PC-3 (cell line): ENCODE results near the gene CREBL2. TPM values are rescaled to one million over a fixed set of nuclear protein-coding genes. Genes with fewer than 3 reads are reported as not detected.

Experiments used
- ATAC-seq: fragments of 200-7000 bp; cut with Tn5 transposase; 2 replicates; pipeline ENCODE4 v1.9.1; 2020; ENCODE audit warnings: mild to moderate bottlenecking, moderate library complexity
- BruUV-seq: library from RNA; stranded (reverse); fragments of 400-500 nt; replicated peaks from 2 replicates; lab custom pipeline; 2021; lab: Mats Ljungman, UMichigan
- CTCF ChIA-PET: fragments of 300-600 bp; sonication (Branson Sonifier 250); formaldehyde crosslinking; loops from one replicate; lab custom pipeline; 2022; ENCODE audit warnings: antibody characterized with exemption; lab: Charles Lee
- POLR2A ChIA-PET: fragments of 300-600 bp; sonication (Branson Sonifier 250); formaldehyde crosslinking; loops from one replicate; lab custom pipeline; 2022; ENCODE audit warnings: antibody characterized with exemption; ENCODE audit not compliant: unreplicated experiment; lab: Charles Lee
- DNase-seq: peaks from one replicate; pipeline ENCODE4 v3.0.0-alpha.2; 2015
- H2AFZ ChIP-seq: fragments of 300-600 bp; sonication (generic); 2 replicates; pipeline ENCODE4 v1.6.0; 2016; ENCODE audit warnings: antibody characterized with exemption, low read length
- H3F3A ChIP-seq: fragments of 300-600 bp; sonication (generic); one replicate; pipeline ENCODE4 v1.6.0; 2017; ENCODE audit warnings: antibody characterized with exemption, low read length, control low read depth, mild to moderate bottlenecking; ENCODE audit not compliant: unreplicated experiment
- H3K27ac ChIP-seq: fragments of 300-600 bp; sonication (generic); 2 replicates; pipeline ENCODE4 v1.5.1; 2016; ENCODE audit warnings: mild to moderate bottlenecking, low read length
- H3K27me3 ChIP-seq: fragments of 300-600 bp; sonication (generic); 2 replicates; pipeline ENCODE4 v1.6.1; 2016; ENCODE audit warnings: low read length, mixed read lengths
- H3K36me3 ChIP-seq: fragments of 300-600 bp; sonication (generic); 2 replicates; pipeline ENCODE4 v1.6.1; 2016; ENCODE audit warnings: low read depth, mixed run types, low read length, mixed read lengths
- H3K4me1 ChIP-seq: fragments of 300-600 bp; sonication (generic); 2 replicates; pipeline ENCODE4 v1.5.1; 2016; ENCODE audit warnings: low read length; ENCODE audit not compliant: insufficient read depth
- H3K4me2 ChIP-seq: fragments of 300-600 bp; sonication (generic); 2 replicates; pipeline ENCODE4 v1.6.0; 2016; ENCODE audit warnings: low read length
- H3K4me3 ChIP-seq: fragments of 300-600 bp; sonication (generic); 2 replicates; pipeline ENCODE4 v1.5.1; 2016; ENCODE audit warnings: mild to moderate bottlenecking, low read length, mixed read lengths
- H3K79me2 ChIP-seq: fragments of 300-600 bp; sonication (generic); 2 replicates; pipeline ENCODE4 v1.6.1; 2017; ENCODE audit warnings: low read length, mixed read lengths
- H3K9ac ChIP-seq: fragments of 300-600 bp; sonication (generic); 2 replicates; pipeline ENCODE4 v1.6.0; 2016; ENCODE audit warnings: mild to moderate bottlenecking, low read length
- H3K9me2 ChIP-seq: fragments of 300-600 bp; sonication (generic); replicated peaks from 2 replicates; pipeline ENCODE4 v1.6.1; 2016; ENCODE audit warnings: mixed run types, low read length, mixed read lengths
- H3K9me3 ChIP-seq: fragments of 300-600 bp; sonication (generic); 2 replicates; pipeline ENCODE4 v1.6.1; 2016; ENCODE audit warnings: low read length, mixed read lengths
- H4K20me1 ChIP-seq: fragments of 300-600 bp; sonication (generic); 2 replicates; pipeline ENCODE4 v1.6.1; 2016; ENCODE audit warnings: low read length, mixed read lengths
- CTCF ChIP-seq: fragments of 300-600 bp; sonication (generic); conservative IDR thresholded peaks from 2 replicates; pipeline ENCODE4 v1.5.1; 2017; ENCODE audit warnings: antibody characterized with exemption, low read depth, mild to moderate bottlenecking, low read length
- EZH2 ChIP-seq: fragments of 300-600 bp; sonication (generic); IDR thresholded peaks from one replicate; pipeline ENCODE4 v1.6.1; 2017; ENCODE audit warnings: antibody characterized with exemption, mild to moderate bottlenecking, low read length; ENCODE audit not compliant: unreplicated experiment
- EZH2phosphoT487 ChIP-seq: fragments of 300-600 bp; sonication (generic); IDR thresholded peaks from 2 replicates; pipeline ENCODE4 v1.6.1; 2018; ENCODE audit warnings: mild to moderate bottlenecking, antibody characterized with exemption, low read length, borderline replicate concordance
- intact Hi-C: fragments of 100-400 bp; cut with micrococcal nuclease; formaldehyde crosslinking; loops from 2 replicates; pipeline ENCODE4 v1.9.0; 2023
- total RNA-seq: library from RNA; depleted of rRNA; stranded (reverse); fragments of >200 nt; gene quantifications from 2 replicates; pipeline ENCODE4 v1.2.3, GENCODE V29; 2014

Gene CREBL2
- total RNA-seq, 1 experiment from 2014 or later: 14.2 TPM

- CTCF ChIA-PET: no interaction called here
These were observed 75.2 kb downstream of the CREBL2 start for GRCh38 chr12:12686925-12687324.

GRCh38 chr12:12689647-12690300 is 78.1 kb downstream of the CREBL2 start:
- no peak overlapping the region for H3K4me3 ChIP-seq
- no peak overlapping the region for H3K27ac ChIP-seq
- DNase-seq (no peak), ATAC-seq (no peak)
- no peak overlapping the region for H2AFZ ChIP-seq
- H4K20me1 ChIP-seq: no peaks in the 10 kb centered on the region
- CTCF ChIA-PET: no interaction called here
- H3F3A ChIP-seq: no peaks in the 10 kb centered on the region
- no peaks in the 10 kb centered on the region for H3K9me2 ChIP-seq
- TF ChIP-seq EZH2phosphoT487: no peak
- TF ChIP-seq CTCF: no peak
- no peak for TF ChIP-seq EZH2
- H3K79me2 ChIP-seq: no peaks in the 10 kb centered on the region
- POLR2A ChIA-PET: no interaction called here
- no peak overlapping the region for H3K4me2 ChIP-seq
- H3K9ac ChIP-seq: no peak overlapping the region
- H3K9me3 ChIP-seq: no peaks in the 10 kb centered on the region
- H3K4me1 ChIP-seq: no peaks in the 10 kb centered on the region
- no peaks in the 10 kb centered on the region for H3K27me3 ChIP-seq
- intact Hi-C loops: no loop called here
- H3K36me3 ChIP-seq: no peaks in the 10 kb centered on the region
- no TSS peak for BruUV-seq

More at GRCh38 chr12:12686925-12687324, 75.2 kb downstream of the CREBL2 start:
- Histone ChIP-seq H3F3A (no peaks in the 10 kb centered on the region), H3K4me2 (no peak overlapping the region), H3K9me3 (no peaks in the 10 kb centered on the region), H3K9me2 (no peaks in the 10 kb centered on the region), H3K4me3 (no peak overlapping the region), H4K20me1 (no peaks in the 10 kb centered on the region), H3K27ac (no peak overlapping the region), H3K4me1 (no peaks in the 10 kb centered on the region), H2AFZ (no peak overlapping the region), H3K27me3 (no peaks in the 10 kb centered on the region), H3K36me3 (no peaks in the 10 kb centered on the region), H3K79me2 (no peaks in the 10 kb centered on the region), H3K9ac (no peak overlapping the region)
- BruUV-seq: no TSS peak
- DNase-seq (no peak), ATAC-seq (no peak)
- TF ChIP-seq EZH2phosphoT487 (no peak), EZH2 (no peak), CTCF (no peak)
- intact Hi-C loops: no loop called here
- POLR2A ChIA-PET: no interaction called here

GRCh38 chr12:12691549-12691948 is 79.9 kb downstream of the CREBL2 start:
- no peaks in the 10 kb centered on the region for H3K9me3 ChIP-seq
- H3K4me3 ChIP-seq: no peak overlapping the region
- H4K20me1 ChIP-seq: no peaks in the 10 kb centered on the region
- no peak for DNase-seq
- no peaks in the 10 kb centered on the region for H3K9me2 ChIP-seq
- BruUV-seq: no TSS peak
- H2AFZ ChIP-seq: no peak overlapping the region
- H3K79me2 ChIP-seq: no peaks in the 10 kb centered on the region
- H3K27ac ChIP-seq: no peak overlapping the region
- H3F3A ChIP-seq: no peaks in the 10 kb centered on the region
- ChIA-PET CTCF (no interaction called here), POLR2A (no interaction called here)
- no peak for ATAC-seq
- H3K4me2 ChIP-seq: no peak overlapping the region
- intact Hi-C loops: no loop called here
- H3K36me3 ChIP-seq: no peaks in the 10 kb centered on the region
- H3K9ac ChIP-seq: no peak overlapping the region
- TF ChIP-seq EZH2: no peak
- TF ChIP-seq EZH2phosphoT487: no peak
- no peak for TF ChIP-seq CTCF
- peaks cover 7% of the 10 kb centered on the region; the same call in 1 of the 2 replicates for H3K4me1 ChIP-seq
- no peaks in the 10 kb centered on the region for H3K27me3 ChIP-seq
